ENCODE measurements around the gene BLOC1S4. TPM values are rescaled to one million over a fixed set of nuclear protein-coding genes. Genes with fewer than 3 reads are reported as not detected.

BLOC1S4 gene
- total RNA-seq, 1 experiment from 2014 or later = 10.6 TPM

DNA sequence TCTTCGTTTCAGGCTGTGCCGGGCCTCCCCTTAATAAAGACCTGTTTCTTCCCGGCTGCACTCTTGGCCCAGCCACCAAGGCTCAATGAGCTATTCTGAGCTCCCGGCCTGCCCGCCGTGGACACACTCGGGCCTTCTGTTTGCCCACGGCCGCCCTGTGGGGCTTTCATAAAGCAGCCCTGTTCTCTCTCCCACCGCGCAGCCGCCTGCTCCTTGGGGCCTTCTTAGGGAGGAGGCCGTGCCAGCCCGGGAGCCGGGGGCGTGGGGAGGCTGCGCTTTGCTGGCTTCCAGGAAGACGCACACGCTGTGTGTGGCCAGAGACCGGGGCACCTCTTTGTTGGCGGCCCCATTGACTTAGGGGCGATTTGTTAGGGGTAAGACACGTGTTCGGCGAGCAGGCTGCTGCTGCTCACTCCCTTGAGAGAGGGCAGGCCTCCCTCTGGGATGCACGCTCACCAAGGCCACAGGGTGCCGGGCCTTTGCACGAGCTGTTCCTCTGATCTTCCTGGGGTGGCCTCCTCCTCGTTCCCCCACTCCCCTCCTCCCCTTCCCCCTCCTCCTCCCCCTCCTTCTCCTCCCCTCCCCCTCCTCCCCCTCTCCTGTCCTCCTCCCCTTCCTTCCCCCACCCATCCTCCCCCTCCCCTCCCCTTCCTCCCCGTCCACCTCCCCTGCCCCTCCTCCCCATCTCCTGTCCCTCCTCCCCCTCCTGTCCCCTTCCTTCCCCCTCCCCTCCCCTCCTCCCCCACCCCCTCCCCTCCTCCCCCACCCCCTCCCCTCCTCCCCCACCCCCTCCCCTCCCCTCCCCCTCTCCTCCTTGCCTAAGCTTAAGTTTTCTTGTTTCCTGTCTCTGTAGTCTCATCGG lies 11.3 kb downstream of the BLOC1S4 start:
- TF ChIP-seq, protein P1, sequence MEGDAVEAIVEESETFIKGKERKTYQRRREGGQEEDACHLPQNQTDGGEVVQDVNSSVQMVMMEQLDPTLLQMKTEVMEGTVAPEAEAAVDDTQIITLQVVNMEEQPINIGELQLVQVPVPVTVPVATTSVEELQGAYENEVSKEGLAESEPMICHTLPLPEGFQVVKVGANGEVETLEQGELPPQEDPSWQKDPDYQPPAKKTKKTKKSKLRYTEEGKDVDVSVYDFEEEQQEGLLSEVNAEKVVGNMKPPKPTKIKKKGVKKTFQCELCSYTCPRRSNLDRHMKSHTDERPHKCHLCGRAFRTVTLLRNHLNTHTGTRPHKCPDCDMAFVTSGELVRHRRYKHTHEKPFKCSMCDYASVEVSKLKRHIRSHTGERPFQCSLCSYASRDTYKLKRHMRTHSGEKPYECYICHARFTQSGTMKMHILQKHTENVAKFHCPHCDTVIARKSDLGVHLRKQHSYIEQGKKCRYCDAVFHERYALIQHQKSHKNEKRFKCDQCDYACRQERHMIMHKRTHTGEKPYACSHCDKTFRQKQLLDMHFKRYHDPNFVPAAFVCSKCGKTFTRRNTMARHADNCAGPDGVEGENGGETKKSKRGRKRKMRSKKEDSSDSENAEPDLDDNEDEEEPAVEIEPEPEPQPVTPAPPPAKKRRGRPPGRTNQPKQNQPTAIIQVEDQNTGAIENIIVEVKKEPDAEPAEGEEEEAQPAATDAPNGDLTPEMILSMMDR (IDR thresholded peaks at IDR 0.05; ENCODE audit: unreplicated experiment) = no peak
- no peaks in the 10 kb centered on the region for H3K9me3 Mint-ChIP-seq (ENCODE audit: unreplicated experiment)
- ChIA-PET CTCF (interaction anchor here (0.8 to 1.8 kb wide), 2 partner anchors 135 to 146 kb away, joined by 3 to 11 read pairs; no protein-coding TSS in a partner anchor), POLR2A (no interaction called here)
- no peaks in the 10 kb centered on the region for H3K36me3 Mint-ChIP-seq (ENCODE audit: insufficient read depth, unreplicated experiment)
- H3K27ac Mint-ChIP-seq (ENCODE audit: low read depth, unreplicated experiment) = no peak overlapping the region
- peaks cover under 1% of the 10 kb centered on the region for H3K4me1 Mint-ChIP-seq (ENCODE audit: insufficient read depth, unreplicated experiment)
- H3K27me3 Mint-ChIP-seq (ENCODE audit: insufficient read depth, unreplicated experiment) = no peaks in the 10 kb centered on the region
- H3K4me3 Mint-ChIP-seq (ENCODE audit: unreplicated experiment) = no peak overlapping the region
- DNase-seq (ENCODE audit: unreplicated experiment) = no peak
- BruUV-seq (replicated peaks) = no TSS peak
- intact Hi-C loops (cut with micrococcal nuclease) = no loop called here

DNA sequence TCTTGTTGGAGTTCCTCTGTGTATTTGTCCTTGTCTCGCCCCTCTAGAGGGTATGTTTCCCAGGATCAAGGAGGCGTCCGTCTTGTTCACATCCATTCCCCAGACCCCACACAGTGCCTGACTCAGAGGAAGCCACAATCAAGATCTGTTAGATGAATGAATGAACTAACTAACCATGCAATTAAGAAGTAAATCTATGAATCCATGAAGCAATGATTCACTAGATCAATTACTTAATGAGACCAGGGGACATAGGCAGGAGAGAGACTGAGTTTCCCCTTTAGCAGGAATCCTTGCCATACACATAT lies 11.9 kb downstream of the BLOC1S4 start:
- DNase-seq (ENCODE audit: unreplicated experiment) = no peak
- no TSS peak for BruUV-seq (replicated peaks)
- no peaks in the 10 kb centered on the region for H3K36me3 Mint-ChIP-seq (ENCODE audit: insufficient read depth, unreplicated experiment)
- H3K4me3 Mint-ChIP-seq (ENCODE audit: unreplicated experiment) = no peak overlapping the region
- H3K4me1 Mint-ChIP-seq (ENCODE audit: insufficient read depth, unreplicated experiment) = peaks cover 4% of the 10 kb centered on the region
- no peak overlapping the region for H3K27ac Mint-ChIP-seq (ENCODE audit: low read depth, unreplicated experiment)
- no peaks in the 10 kb centered on the region for H3K9me3 Mint-ChIP-seq (ENCODE audit: unreplicated experiment)
- TF ChIP-seq, protein P1 (IDR thresholded peaks at IDR 0.05; ENCODE audit: unreplicated experiment) = no peak
- CTCF ChIA-PET = interaction anchor here (0.6 to 1.8 kb wide), 3 partner anchors 145 to 178 kb away, joined by 3 to 11 read pairs (median 3); no protein-coding TSS in a partner anchor
- POLR2A ChIA-PET = no interaction called here
- H3K27me3 Mint-ChIP-seq (ENCODE audit: insufficient read depth, unreplicated experiment) = no peaks in the 10 kb centered on the region
- intact Hi-C loops (cut with micrococcal nuclease) = no loop called here

DNA sequence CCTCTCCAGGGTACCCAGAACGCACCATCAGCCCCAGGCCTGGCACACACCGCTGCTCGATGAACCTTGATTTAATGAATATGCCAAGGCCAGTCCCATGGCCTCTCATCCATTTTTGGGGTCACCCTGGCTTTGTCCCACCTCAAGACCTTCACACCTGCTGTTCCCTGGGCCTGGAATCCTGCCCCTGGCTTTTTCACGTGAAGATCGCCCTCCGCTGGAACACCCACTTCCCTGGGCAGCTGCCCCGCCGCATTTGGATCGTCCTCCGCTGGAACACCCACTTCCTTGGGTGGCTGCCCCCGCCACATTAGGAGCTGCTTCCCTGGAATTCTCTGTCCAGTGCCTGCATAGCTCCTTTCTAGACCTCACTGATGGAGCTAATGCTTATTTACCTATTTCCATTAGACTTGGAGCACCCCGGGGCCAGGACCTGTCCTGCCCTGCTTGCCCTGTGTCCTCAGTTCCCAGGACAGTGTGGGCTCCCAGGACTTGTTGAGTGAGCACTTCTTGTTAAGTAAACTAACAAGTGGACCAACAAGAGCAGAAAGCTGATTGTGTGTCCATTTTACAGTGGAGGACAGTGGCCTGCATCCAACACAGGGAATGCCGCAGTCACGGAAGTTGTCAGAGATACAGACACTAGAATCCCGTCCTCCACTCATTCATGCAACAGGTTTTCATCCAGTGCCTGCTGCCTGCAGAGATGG lies 12.5 kb downstream of the BLOC1S4 start:
- Mint-ChIP-seq H3K4me3 (ENCODE audit: unreplicated experiment) (no peak overlapping the region), H3K27ac (ENCODE audit: low read depth, unreplicated experiment) (no peak overlapping the region), H3K27me3 (ENCODE audit: insufficient read depth, unreplicated experiment) (no peaks in the 10 kb centered on the region), H3K36me3 (ENCODE audit: insufficient read depth, unreplicated experiment) (no peaks in the 10 kb centered on the region), H3K4me1 (ENCODE audit: insufficient read depth, unreplicated experiment) (peaks cover 4% of the 10 kb centered on the region), H3K9me3 (ENCODE audit: unreplicated experiment) (no peaks in the 10 kb centered on the region)
- intact Hi-C loops (cut with micrococcal nuclease) = no loop called here
- ChIA-PET CTCF (interaction anchor here (0.5 to 2.8 kb wide), 5 partner anchors 9 to 378 kb away, joined by 3 to 10 read pairs (median 3); no protein-coding TSS in a partner anchor), POLR2A (interaction anchor here (0.6 to 1.1 kb wide), 2 partner anchors 12 to 31 kb away, joined by 3 read pairs; no protein-coding TSS in a partner anchor)
- TF ChIP-seq, protein P1 (IDR thresholded peaks at IDR 0.05; ENCODE audit: unreplicated experiment) = no peak
- no peak for DNase-seq (ENCODE audit: unreplicated experiment)
- BruUV-seq (replicated peaks) = no TSS peak

Data from MCF 10A (cell line).